GM18526 (cell line): ENCODE measurements around the gene FYN.

ENCODE experiments used
- POLR2A ChIP-seq: IDR thresholded peaks from 3 replicates; pipeline ENCODE4 v1.6.1; 2011; ENCODE audit not compliant: insufficient read length; ENCODE audit errors: extremely low read depth

FYN gene

GRCh38 chr6:111888928-111889695 lies 15.9 kb upstream of the FYN start:
- TF ChIP-seq POLR2A, result no peak

- TF ChIP-seq POLR2A, result no peak
Measured at GRCh38 chr6:111885373-111886027, 12.2 kb upstream of the FYN start.

GRCh38 chr6:111884068-111884467 lies 10.8 kb upstream of the FYN start:
- no peak for TF ChIP-seq POLR2A

- TF ChIP-seq POLR2A, result no peak
Measured at GRCh38 chr6:111880181-111880888, 7.1 kb upstream of the FYN start.

- TF ChIP-seq POLR2A, result no peak
Measured at GRCh38 chr6:111875741-111876140, 2.5 kb upstream of the FYN start.

GRCh38 chr6:111874025-111874415 lies 768 bp upstream of the FYN start:
- TF ChIP-seq POLR2A, result no peak

GRCh38 chr6:111872401-111873177 lies 663 bp downstream of the FYN start:
- TF ChIP-seq POLR2A, result no peak

GRCh38 chr6:111871725-111872400 lies 1.4 kb downstream of the FYN start:
- TF ChIP-seq POLR2A, result no peak

- no peak for TF ChIP-seq POLR2A
Measured at GRCh38 chr6:111871207-111871606, 2.0 kb downstream of the FYN start.

GRCh38 chr6:111870742-111871064 lies 2.5 kb downstream of the FYN start:
- TF ChIP-seq POLR2A, result no peak

GRCh38 chr6:111870051-111870741 lies 3.1 kb downstream of the FYN start:
- TF ChIP-seq POLR2A, result no peak

GRCh38 chr6:111866857-111867256 lies 6.4 kb downstream of the FYN start:
- no peak for TF ChIP-seq POLR2A

- no peak for TF ChIP-seq POLR2A
Measured at GRCh38 chr6:111865909-111866546, 7.2 kb downstream of the FYN start.

GRCh38 chr6:111865049-111865585 lies 8.1 kb downstream of the FYN start:
- no peak for TF ChIP-seq POLR2A
